ENCODE measurements around the gene GLYR1. TPM values are rescaled to one million over a fixed set of nuclear protein-coding genes. Genes with fewer than 3 reads are reported as not detected.
A peak's percentile ranks its signal among the peaks of the same experiment; 100 is the strongest.

GLYR1 gene
- total and polyA plus RNA-seq, 4 donors = 18.1 to 50.2 (median 40.6) TPM

GRCh38 chr16:4769306-4769638, 77.8 kb downstream of the GLYR1 start:
- peaks cover 0 to 3% (median 0%) of the 10 kb centered on the region in 4 donors for H3K36me3 ChIP-seq (ENCODE audit: control insufficient read depth in 4 of 4, insufficient read depth in 3 of 4, low read depth in 1 of 4, low read length in 3 of 4)

GRCh38 chr16:4768549-4769305, 78.4 kb downstream of the GLYR1 start:
- peaks cover 0 to 7% (median 3%) of the 10 kb centered on the region in 4 donors for H3K36me3 ChIP-seq (ENCODE audit: control insufficient read depth in 4 of 4, insufficient read depth in 3 of 4, low read depth in 1 of 4, low read length in 3 of 4)
- H3K4me3 ChIP-seq (ENCODE audit: low read depth in 1 of 3, low read length in 3 of 3) = peak overlapping the region; percentile 61 to 88 (median 66)
- peaks cover 3 to 30% (median 28%) of the 10 kb centered on the region in 4 donors for H3K4me1 ChIP-seq (ENCODE audit: control insufficient read depth in 4 of 4, insufficient read depth in 4 of 4, low read length in 3 of 4)
- 5% methylated on average over 48 of the region's 48 CpGs for WGBS
- H3K27ac ChIP-seq (ENCODE audit: low read depth in 1 of 2, low read length in 2 of 2) = peak overlapping the region; percentile 85 to 91
- no peaks in the 10 kb centered on the region for H3K27me3 ChIP-seq (ENCODE audit: control insufficient read depth in 4 of 4, insufficient read depth in 4 of 4, low read length in 3 of 4)
- DNase-seq (ENCODE audit: low spot score) = peak; percentile 95
- peak overlapping the region; percentile 26 to 85 for H3K9ac ChIP-seq (ENCODE audit: low read depth in 1 of 2, low read length in 2 of 2)
- no peaks in the 10 kb centered on the region for H3K9me3 ChIP-seq (ENCODE audit: control insufficient read depth in 4 of 4, low read length in 3 of 4)
- TF ChIP-seq ATF3 (IDR thresholded peaks at IDR 0.05) (no peak), MAX (IDR thresholded peaks at IDR 0.05) (peak; percentile 73), YY1 (IDR thresholded peaks at IDR 0.05) (peak; percentile 77), GABPA (IDR thresholded peaks at IDR 0.05 in 1 of 2, conservative IDR thresholded peaks at IDR 0.05 in 1 of 2) (peak; percentile 85 to 96), TAF1 (conservative IDR thresholded peaks at IDR 0.05) (peak; percentile 29), REST (IDR thresholded peaks at IDR 0.05) (peak; percentile 88), RAD21 (IDR thresholded peaks at IDR 0.05) (peak in 1 of 2 donors; percentile 14), RXRA (IDR thresholded peaks at IDR 0.05) (peak; percentile 7 to 36), HNF4A (conservative IDR thresholded peaks at IDR 0.05) (no peak), HNF4G (IDR thresholded peaks at IDR 0.05) (no peak), ZBTB33 (IDR thresholded peaks at IDR 0.05) (peak; percentile 99)

More at GRCh38 chr16:4769306-4769638, 77.8 kb downstream of the GLYR1 start:
- Histone ChIP-seq H3K9ac (ENCODE audit: low read depth in 1 of 2, low read length in 2 of 2) (no peak overlapping the region), H3K4me1 (ENCODE audit: control insufficient read depth in 4 of 4, insufficient read depth in 4 of 4, low read length in 3 of 4) (peaks cover 3 to 30% (median 28%) of the 10 kb centered on the region in 4 donors), H3K9me3 (ENCODE audit: control insufficient read depth in 4 of 4, low read length in 3 of 4) (no peaks in the 10 kb centered on the region), H3K27ac (ENCODE audit: low read depth in 1 of 2, low read length in 2 of 2) (no peak overlapping the region), H3K27me3 (ENCODE audit: control insufficient read depth in 4 of 4, insufficient read depth in 4 of 4, low read length in 3 of 4) (no peaks in the 10 kb centered on the region), H3K4me3 (ENCODE audit: low read depth in 1 of 3, low read length in 3 of 3) (peak overlapping the region; percentile 2 to 88 (median 61))
- no peak for DNase-seq (ENCODE audit: low spot score)
- WGBS = 43% methylated on average over 7 of the region's 7 CpGs
- TF ChIP-seq HNF4A (conservative IDR thresholded peaks at IDR 0.05) = peak in 1 of 2 donors; percentile 6
- no peak for TF ChIP-seq ZBTB33 (IDR thresholded peaks at IDR 0.05)
- no peak for TF ChIP-seq CTCF (IDR thresholded peaks at IDR 0.05; ENCODE audit: low read depth, low read length, missing input control)
- no peak for TF ChIP-seq JUND (IDR thresholded peaks at IDR 0.05)
- TF ChIP-seq MAX (IDR thresholded peaks at IDR 0.05) = no peak
